IMR-90 (cell line): ENCODE results near the gene FAM89B. TPM values are rescaled to one million over a fixed set of nuclear protein-coding genes. Genes with fewer than 3 reads are reported as not detected.

Experiments used
- ATAC-seq: fragments of 200-7000 bp; cut with Tn5 transposase; 2 replicates; pipeline ENCODE4 v1.9.1; 2020; ENCODE audit warnings: low read depth, mild to moderate bottlenecking, moderate library complexity
- BruUV-seq: library from RNA; stranded (reverse); fragments of 400-500 nt; replicated peaks from 2 replicates; lab custom pipeline; 2021; lab: Mats Ljungman, UMichigan
- CTCF ChIA-PET: fragments of 300-600 bp; formaldehyde crosslinking; extraction: SDS; loops from one replicate; lab custom pipeline; 2021; ENCODE audit warnings: antibody characterized with exemption; lab: Yijun Ruan, JAX
- POLR2A ChIA-PET: fragments of 300-600 bp; sonication (Branson Sonifier 250); formaldehyde crosslinking; loops from one replicate; lab custom pipeline; 2022; ENCODE audit warnings: antibody characterized with exemption; ENCODE audit not compliant: unreplicated experiment; lab: Charles Lee
- DNase-seq: peaks from one replicate; pipeline ENCODE4 v3.0.0; 2013
- H2AFZ ChIP-seq: replicated peaks from 2 replicates; pipeline ENCODE3; 2013; ENCODE audit warnings: low read length, mild to moderate bottlenecking; ENCODE audit not compliant: poor library complexity
- H2AK5ac ChIP-seq: 2 replicates; pipeline ENCODE4 v1.6.1; 2013; ENCODE audit warnings: low read depth, low read length, inconsistent platforms
- H2AK9ac ChIP-seq: replicated peaks from 2 replicates; pipeline ENCODE3; 2013; ENCODE audit warnings: mild to moderate bottlenecking, low read depth, low read length, moderate library complexity; ENCODE audit not compliant: poor library complexity
- H2BK120ac ChIP-seq: 2 replicates; pipeline ENCODE4 v1.6.1; 2013; ENCODE audit warnings: low read depth, low read length, inconsistent platforms
- H2BK15ac ChIP-seq: 3 replicates; pipeline ENCODE4 v1.6.1; 2013; ENCODE audit warnings: low read depth, low read length, inconsistent platforms
- H2BK20ac ChIP-seq: 2 replicates; pipeline ENCODE4 v1.6.1; 2013; ENCODE audit warnings: low read depth, mild to moderate bottlenecking, inconsistent platforms, low read length, moderate library complexity
- H2BK5ac ChIP-seq: 2 replicates; pipeline ENCODE4 v1.6.1; 2013; ENCODE audit warnings: mild to moderate bottlenecking, low read depth, low read length, inconsistent platforms; ENCODE audit not compliant: poor library complexity, severe bottlenecking
- H3K14ac ChIP-seq: replicated peaks from 2 replicates; pipeline ENCODE4 v1.6.1; 2013; ENCODE audit warnings: low read depth, low read length, inconsistent platforms
- H3K18ac ChIP-seq: 2 replicates; pipeline ENCODE4 v1.6.1; 2013; ENCODE audit warnings: low read depth, low read length, control low read depth
- H3K23ac ChIP-seq: 2 replicates; pipeline ENCODE4 v1.6.1; 2013; ENCODE audit warnings: low read depth, low read length, inconsistent platforms
- H3K27ac ChIP-seq: 2 replicates; pipeline ENCODE4 v1.5.1; 2013; ENCODE audit warnings: mild to moderate bottlenecking, control low read depth, low read length; ENCODE audit not compliant: insufficient read depth
- H3K27me3 ChIP-seq: 2 replicates; pipeline ENCODE4 v1.6.1; 2013; ENCODE audit warnings: low read length; ENCODE audit not compliant: control insufficient read depth, insufficient read depth
- H3K36me3 ChIP-seq: 2 replicates; pipeline ENCODE4 v1.6.1; 2013; ENCODE audit warnings: low read length, mixed read lengths; ENCODE audit not compliant: control insufficient read depth, insufficient read depth
- H3K4ac ChIP-seq: 2 replicates; pipeline ENCODE4 v1.6.1; 2013; ENCODE audit warnings: low read depth, low read length, inconsistent platforms
- H3K4me1 ChIP-seq: 2 replicates; pipeline ENCODE4 v1.6.1; 2013; ENCODE audit warnings: low read length, mixed read lengths; ENCODE audit not compliant: control insufficient read depth, insufficient read depth
- H3K4me2 ChIP-seq: 2 replicates; pipeline ENCODE4 v1.6.1; 2013; ENCODE audit warnings: low read depth, mild to moderate bottlenecking, control low read depth, low read length, moderate library complexity
- H3K4me3 ChIP-seq: 2 replicates; pipeline ENCODE4 v1.5.1; 2013; ENCODE audit warnings: low read depth, mild to moderate bottlenecking, control low read depth, low read length, moderate library complexity; ENCODE audit not compliant: insufficient read depth
- H3K56ac ChIP-seq: 2 replicates; pipeline ENCODE4 v1.6.1; 2013; ENCODE audit warnings: low read length, inconsistent platforms; ENCODE audit not compliant: insufficient read depth; ENCODE audit errors: extremely low read depth
- H3K79me1 ChIP-seq, 2 experiments: 2 replicates each; pipeline ENCODE4 v1.6.1; 2013; ENCODE audit warnings: low read length in 2 of 2, inconsistent platforms in 1 of 2, low read depth in 1 of 2
- H3K9ac ChIP-seq: 2 replicates; pipeline ENCODE4 v1.6.1; 2013; ENCODE audit warnings: low read depth, low read length, control low read depth
- H3K9me1 ChIP-seq: 2 replicates; pipeline ENCODE4 v1.6.1; 2013; ENCODE audit warnings: low read length, inconsistent platforms; ENCODE audit not compliant: insufficient read depth
- H3K9me3 ChIP-seq: 2 replicates; pipeline ENCODE4 v1.6.1; 2013; ENCODE audit warnings: low read length; ENCODE audit not compliant: control insufficient read depth, insufficient read depth
- H4K20me1 ChIP-seq: 2 replicates; pipeline ENCODE4 v1.6.1; 2013; ENCODE audit warnings: low read length, inconsistent platforms; ENCODE audit not compliant: insufficient read depth
- H4K5ac ChIP-seq: 2 replicates; pipeline ENCODE4 v1.6.1; 2013; ENCODE audit warnings: mild to moderate bottlenecking, low read depth, low read length, control low read depth
- H4K8ac ChIP-seq, 2 experiments: 2 replicates each; pipeline ENCODE4 v1.6.1; 2013; ENCODE audit warnings: low read depth in 2 of 2, low read length in 2 of 2, control low read depth in 1 of 2, inconsistent platforms in 1 of 2
- H4K91ac ChIP-seq: 2 replicates; pipeline ENCODE4 v1.6.1; 2013; ENCODE audit warnings: low read depth, low read length, inconsistent platforms; ENCODE audit not compliant: insufficient read depth
- BHLHE40 ChIP-seq: fragments of 150-350 bp; IDR thresholded peaks from 2 replicates; pipeline ENCODE4 v1.6.1; 2016; ENCODE audit warnings: mild to moderate bottlenecking, low read depth, low read length
- MAZ ChIP-seq: IDR thresholded peaks from 2 replicates; pipeline ENCODE4 v1.6.1; 2012; ENCODE audit warnings: low read depth, mild to moderate bottlenecking, low read length, improper control_type of control experiment, moderate library complexity, borderline replicate concordance
- POLR2A ChIP-seq: IDR thresholded peaks from 2 replicates; pipeline ENCODE4 v1.6.1; 2012; ENCODE audit warnings: mild to moderate bottlenecking, low read depth, low read length
- SMC3 ChIP-seq: fragments of 150-350 bp; IDR thresholded peaks from 2 replicates; pipeline ENCODE4 v1.6.1; 2016; ENCODE audit warnings: low read depth, mild to moderate bottlenecking, antibody characterized with exemption, low read length, moderate library complexity
- WGBS, 2 experiments: methylation state at CpG; one replicate each; pipeline versions ENCODE4 v1.1.5 to v1.1.7; 2013; ENCODE audit warnings: missing lambda C conversion rate in 2 of 2; ENCODE audit not compliant: insufficient read length in 1 of 2; ENCODE audit errors: extremely low coverage in 2 of 2; 5-methylcytosine and 5-hydroxymethylcytosine counted together
- dilution Hi-C: fragments of 300-500 bp; cut with HindIII; formaldehyde crosslinking; loops from one replicate; pipeline ENCODE4 v1.14.3; 2018; ENCODE audit warnings: low sequenced_read_pairs; ENCODE audit not compliant: unreplicated experiment
- in situ Hi-C: fragments of 300-500 bp; cut with MboI; formaldehyde crosslinking; loops from 3 replicates; pipeline ENCODE4 v1.14.3; 2019; ENCODE audit warnings: low sequenced_read_pairs, inconsistent platforms, mixed read lengths
- intact Hi-C: fragments of 100-400 bp; cut with micrococcal nuclease; formaldehyde crosslinking; loops from 2 replicates; pipeline ENCODE4 v1.10.0; 2022
- polyA plus RNA-seq, 3 experiments: library from polyadenylated mRNA; depleted of rRNA; stranded (reverse); fragments of >200 nt; gene quantifications; 2 replicates each; pipeline ENCODE4 v1.2.3, GENCODE V29; 2012; ENCODE audit warnings: low replicate concordance in 1 of 3
- total RNA-seq: library from RNA; depleted of rRNA; stranded (reverse); fragments of >200 nt; gene quantifications from 2 replicates; pipeline ENCODE4 v1.2.3, GENCODE V29; 2012

The FAM89B gene
- total and polyA plus RNA-seq, 2 of the 4 experiments (the other 2 are of a cell fraction), result 12.0 to 65.5 TPM

DNA sequence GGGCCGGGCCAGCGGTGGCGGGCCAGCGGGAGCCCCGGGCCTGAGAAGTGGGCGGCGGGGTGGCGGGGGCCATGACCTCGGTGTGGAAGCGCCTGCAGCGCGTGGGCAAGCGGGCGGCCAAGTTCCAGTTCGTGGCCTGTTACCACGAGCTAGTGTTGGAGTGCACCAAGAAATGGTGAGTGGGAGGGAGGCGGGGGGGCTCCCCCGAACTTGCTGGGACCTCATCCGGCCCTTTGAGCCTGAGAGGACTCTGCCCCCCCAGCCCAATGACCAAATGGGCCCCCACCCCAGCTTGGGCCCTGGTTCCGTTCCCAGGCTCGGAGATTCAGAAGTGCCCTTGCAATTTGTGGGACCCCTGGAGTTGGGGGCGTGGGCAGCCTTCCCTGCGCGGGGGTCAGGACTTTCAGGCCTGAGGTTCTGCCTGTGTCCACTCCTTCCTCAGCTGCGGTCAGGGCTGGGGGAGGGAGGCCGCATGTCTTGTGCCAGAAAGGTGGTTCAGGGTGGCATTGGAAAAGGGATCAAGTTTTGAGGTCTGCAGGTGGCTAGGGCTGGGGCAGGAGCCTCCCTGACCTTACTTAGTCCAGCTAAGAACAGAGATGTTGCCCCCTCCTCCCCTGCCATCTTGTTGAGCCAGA lies 4.0 kb downstream of the FAM89B start:
- in situ Hi-C loops, result no loop called here
- H3K4ac ChIP-seq, result peak overlapping the region; percentile 75
- ATAC-seq (no peak), DNase-seq (no peak)
- H3K27me3 ChIP-seq, result no peaks in the 10 kb centered on the region
- H4K5ac ChIP-seq, result no peak overlapping the region; the same call in 1 of the 2 replicates
- peak overlapping the region; percentile 69 for H3K4me2 ChIP-seq
- dilution Hi-C loops, result no loop called here
- peak overlapping the region; percentile 69 for H2BK5ac ChIP-seq
- peak overlapping the region; percentile 81 for H3K23ac ChIP-seq
- H3K18ac ChIP-seq, result peak overlapping the region; percentile 16; the same call in 1 of the 2 replicates
- no TSS peak for BruUV-seq
- peaks cover 8% of the 10 kb centered on the region for H3K9me1 ChIP-seq
- CTCF ChIA-PET, result no interaction called here
- H4K20me1 ChIP-seq, result peaks cover 31% of the 10 kb centered on the region
- H3K4me3 ChIP-seq, result peak overlapping the region; percentile 85
- H2AK9ac ChIP-seq, result peak overlapping the region; percentile 99
- peak overlapping the region; percentile 52 for H2BK120ac ChIP-seq
- H3K4me1 ChIP-seq, result peaks cover 33% of the 10 kb centered on the region
- H3K14ac ChIP-seq, result peak overlapping the region; percentile 70
- intact Hi-C loops, result loop anchor here (2.0 kb wide), 1 partner anchor 14 kb away; no protein-coding TSS in a partner anchor
- TF ChIP-seq MAZ (no peak; the same call in 1 of the 2 replicates), POLR2A (peak; percentile 23; the same call in 1 of the 2 replicates), BHLHE40 (no peak), SMC3 (no peak)
- 13% methylated on average over 13 of the region's 26 CpGs; no CpG with 5 or more reads in 1 of the 2 experiments for WGBS, 2 experiments
- peaks cover 21% of the 10 kb centered on the region; the same call in 1 of the 2 replicates for H3K36me3 ChIP-seq
- POLR2A ChIA-PET, result no interaction called here
- H2BK20ac ChIP-seq, result no peak overlapping the region
- H4K8ac ChIP-seq, result peak overlapping the region; percentile 74 to 76; a peak in 3 of 4 replicates
- peak overlapping the region; percentile 72 for H3K27ac ChIP-seq
- no peaks in the 10 kb centered on the region for H3K9me3 ChIP-seq
- peak overlapping the region; percentile 86; the same call in 2 of the 3 replicates for H2BK15ac ChIP-seq
- H3K79me1 ChIP-seq, result peaks cover 24 to 63% of the 10 kb centered on the region in 2 experiments
- peak overlapping the region; percentile 83 for H4K91ac ChIP-seq
- H2AFZ ChIP-seq, result peak overlapping the region; percentile 86
- H3K56ac ChIP-seq, result peak overlapping the region; percentile 54
- H3K9ac ChIP-seq, result peak overlapping the region; percentile 38
- H2AK5ac ChIP-seq, result peak overlapping the region; percentile 98
